Measurements from ENCODE around the gene ADORA1. TPM values are rescaled to one million over a fixed set of nuclear protein-coding genes. Genes with fewer than 3 reads are reported as not detected.

ADORA1 gene
- total and polyA plus RNA-seq, 2 of the 13 experiments (the other 11 are each of a cell fraction or from before 2014, with no cell fraction given) = 0.11 TPM; not detected in 1

DNA sequence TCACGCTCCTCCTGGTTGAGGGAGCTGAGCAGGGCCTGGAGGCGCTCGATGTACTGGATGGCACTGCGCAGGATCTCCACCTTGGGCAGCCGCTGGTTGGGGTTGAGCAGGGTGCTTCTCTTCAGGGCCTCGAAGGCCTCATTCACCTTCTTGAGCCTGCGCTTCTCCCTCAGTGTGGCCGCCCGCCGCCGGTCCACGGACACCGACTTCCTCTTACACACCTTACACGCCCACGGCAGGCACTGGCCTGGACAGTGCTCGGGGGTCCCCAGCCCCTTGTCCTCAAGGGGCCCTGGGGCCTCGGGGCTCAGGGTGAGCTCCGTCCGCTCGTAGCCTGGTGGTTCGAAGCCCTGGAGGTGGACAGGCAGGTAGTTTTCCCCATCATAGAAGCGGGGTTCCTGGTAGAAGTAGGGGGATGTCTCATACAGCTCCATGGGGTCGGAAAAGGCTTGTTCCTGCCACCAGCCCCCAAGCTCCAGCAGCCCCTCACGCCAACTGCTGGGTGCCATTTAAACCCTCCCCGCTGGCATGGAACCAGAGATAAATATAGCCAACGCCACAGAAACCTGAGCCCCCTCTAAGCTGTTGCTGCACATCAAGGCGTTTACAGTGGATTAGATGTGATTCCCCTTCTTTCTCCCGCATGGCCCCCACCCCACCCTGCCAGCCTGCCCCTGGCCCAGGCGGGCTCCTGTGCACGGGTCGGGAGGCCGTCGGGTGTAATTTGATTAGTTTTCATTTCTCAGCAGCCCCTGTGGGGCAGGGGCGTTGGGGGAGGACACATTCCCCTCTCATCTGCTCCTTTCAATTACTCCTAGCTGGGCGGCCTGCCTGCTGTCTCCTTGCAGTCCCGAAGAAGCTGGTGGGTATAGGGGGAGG, 41.8 kb upstream of the ADORA1 start, which contains the start of gene MYOG:
Gene MYOG (minus strand): TSS at position 485 of the 879 bp plus-strand sequence. CDS start 51 bp downstream, at position 434.
- POLR2A ChIA-PET = no interaction called here
- FAIRE-seq = no peak
- H3K4me2 ChIP-seq (ENCODE audit: low read depth, low read length) = no peak within 1 kb of the TSS

More for the DNA sequence above, 41.8 kb upstream of the ADORA1 start, which contains the start of gene MYOG:
- in situ Hi-C loops (cut with HindIII; ENCODE audit: extremely low pct_ligation_motif_present, low pct_unique_long_range_greater_than_20kb) = no loop called here
- ATAC-seq (no peak), DNase-seq (ENCODE audit: low spot score) (no peak)
- H3K27ac ChIP-seq (ENCODE audit: extremely low read length, insufficient read depth, low read length) = no peak within 1 kb of the TSS
- no peaks in the 10 kb centered on the region for H3K4me1 ChIP-seq (ENCODE audit: insufficient read depth, low read length)
- CTCF ChIA-PET (ENCODE audit: low intra/inter-chr PET ratio, low total read pairs) = no interaction called here
- no peaks in the 10 kb centered on the region for H3K36me3 ChIP-seq (replicated peaks in 1 of 2; ENCODE audit: control insufficient read depth in 1 of 2, insufficient read depth in 2 of 2, low read length in 2 of 2)
- no peak within 1 kb of the TSS for H3K9ac ChIP-seq (ENCODE audit: insufficient read depth, low read depth, low read length)
- H3K4me3 ChIP-seq (replicated peaks in 1 of 3; ENCODE audit: insufficient read depth in 1 of 3, low read depth in 2 of 3, low read length in 3 of 3) = no peak within 1 kb of the TSS
- no peaks in the 10 kb centered on the region for H3K9me3 ChIP-seq (ENCODE audit: low read length)
- H4K20me1 ChIP-seq (ENCODE audit: insufficient read depth, low read length) = no peaks in the 10 kb centered on the region
- WGBS (ENCODE audit: low lambda C conversion rate) = 54% methylated on average over 16 of the region's 36 CpGs
- no peaks in the 10 kb centered on the region for H3K79me2 ChIP-seq (ENCODE audit: insufficient read depth, low read length)
- BruUV-seq (replicated peaks) = no TSS peak
- peaks cover 7 to 33% of the 10 kb centered on the region in 2 experiments; a peak in 4 of 5 replicates for H3K27me3 ChIP-seq (ENCODE audit: control insufficient read depth in 1 of 2, insufficient read depth in 2 of 2, low read length in 2 of 2)
- H2AFZ ChIP-seq (ENCODE audit: low read length) = no peak within 1 kb of the TSS
- TF ChIP-seq ZNF496 (CRISPR knock-in tag; IDR thresholded peaks at IDR 0.05; ENCODE audit: insufficient replicate concordance) (no peak), ZC3H13 (CRISPR knock-in tag; IDR thresholded peaks at IDR 0.05) (no peak), ZNF10 (CRISPR knock-in tag; IDR thresholded peaks at IDR 0.05; ENCODE audit: borderline replicate concordance, low read depth) (no peak), RBM22 (optimal IDR thresholded peaks at IDR 0.05; ENCODE audit: low read length) (no peak), ISL2 (CRISPR knock-in tag; IDR thresholded peaks at IDR 0.05) (no peak), ZNF383 (CRISPR knock-in tag; IDR thresholded peaks at IDR 0.05; ENCODE audit: borderline replicate concordance) (no peak), SNRNP70 (IDR thresholded peaks at IDR 0.05; ENCODE audit: low read depth, low read length) (no peak), ZXDC (CRISPR knock-in tag; IDR thresholded peaks at IDR 0.05) (no peak), CENPX (CRISPR knock-in tag; IDR thresholded peaks at IDR 0.05) (no peak), MATR3 (CRISPR knock-in tag; IDR thresholded peaks at IDR 0.05) (no peak), TAF1 (CRISPR knock-in tag; IDR thresholded peaks at IDR 0.05) (no peak), SP4 (CRISPR knock-in tag; IDR thresholded peaks at IDR 0.05) (no peak), RXRA (CRISPR knock-in tag; IDR thresholded peaks at IDR 0.05) (no peak)
- TF ChIP-seq, protein P1, sequence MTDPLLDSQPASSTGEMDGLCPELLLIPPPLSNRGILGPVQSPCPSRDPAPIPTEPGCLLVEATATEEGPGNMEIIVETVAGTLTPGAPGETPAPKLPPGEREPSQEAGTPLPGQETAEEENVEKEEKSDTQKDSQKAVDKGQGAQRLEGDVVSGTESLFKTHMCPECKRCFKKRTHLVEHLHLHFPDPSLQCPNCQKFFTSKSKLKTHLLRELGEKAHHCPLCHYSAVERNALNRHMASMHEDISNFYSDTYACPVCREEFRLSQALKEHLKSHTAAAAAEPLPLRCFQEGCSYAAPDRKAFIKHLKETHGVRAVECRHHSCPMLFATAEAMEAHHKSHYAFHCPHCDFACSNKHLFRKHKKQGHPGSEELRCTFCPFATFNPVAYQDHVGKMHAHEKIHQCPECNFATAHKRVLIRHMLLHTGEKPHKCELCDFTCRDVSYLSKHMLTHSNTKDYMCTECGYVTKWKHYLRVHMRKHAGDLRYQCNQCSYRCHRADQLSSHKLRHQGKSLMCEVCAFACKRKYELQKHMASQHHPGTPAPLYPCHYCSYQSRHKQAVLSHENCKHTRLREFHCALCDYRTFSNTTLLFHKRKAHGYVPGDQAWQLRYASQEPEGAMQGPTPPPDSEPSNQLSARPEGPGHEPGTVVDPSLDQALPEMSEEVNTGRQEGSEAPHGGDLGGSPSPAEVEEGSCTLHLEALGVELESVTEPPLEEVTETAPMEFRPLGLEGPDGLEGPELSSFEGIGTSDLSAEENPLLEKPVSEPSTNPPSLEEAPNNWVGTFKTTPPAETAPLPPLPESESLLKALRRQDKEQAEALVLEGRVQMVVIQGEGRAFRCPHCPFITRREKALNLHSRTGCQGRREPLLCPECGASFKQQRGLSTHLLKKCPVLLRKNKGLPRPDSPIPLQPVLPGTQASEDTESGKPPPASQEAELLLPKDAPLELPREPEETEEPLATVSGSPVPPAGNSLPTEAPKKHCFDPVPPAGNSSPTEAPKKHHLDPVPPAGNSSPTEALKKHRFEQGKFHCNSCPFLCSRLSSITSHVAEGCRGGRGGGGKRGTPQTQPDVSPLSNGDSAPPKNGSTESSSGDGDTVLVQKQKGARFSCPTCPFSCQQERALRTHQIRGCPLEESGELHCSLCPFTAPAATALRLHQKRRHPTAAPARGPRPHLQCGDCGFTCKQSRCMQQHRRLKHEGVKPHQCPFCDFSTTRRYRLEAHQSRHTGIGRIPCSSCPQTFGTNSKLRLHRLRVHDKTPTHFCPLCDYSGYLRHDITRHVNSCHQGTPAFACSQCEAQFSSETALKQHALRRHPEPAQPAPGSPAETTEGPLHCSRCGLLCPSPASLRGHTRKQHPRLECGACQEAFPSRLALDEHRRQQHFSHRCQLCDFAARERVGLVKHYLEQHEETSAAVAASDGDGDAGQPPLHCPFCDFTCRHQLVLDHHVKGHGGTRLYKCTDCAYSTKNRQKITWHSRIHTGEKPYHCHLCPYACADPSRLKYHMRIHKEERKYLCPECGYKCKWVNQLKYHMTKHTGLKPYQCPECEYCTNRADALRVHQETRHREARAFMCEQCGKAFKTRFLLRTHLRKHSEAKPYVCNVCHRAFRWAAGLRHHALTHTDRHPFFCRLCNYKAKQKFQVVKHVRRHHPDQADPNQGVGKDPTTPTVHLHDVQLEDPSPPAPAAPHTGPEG (CRISPR knock-in tag; IDR thresholded peaks at IDR 0.05) = no peak
- intact Hi-C loops (cut with micrococcal nuclease; ENCODE audit: unreplicated experiment) = no loop called here

Data from HepG2 (cell line).